ENCODE results near the gene CD36.

The CD36 gene

GRCh38 chr7:80708123-80708522 is 69.7 kb downstream of the CD36 start:
- DNase-seq, result no peak

- DNase-seq, result no peak
Measured at GRCh38 chr7:80711531-80711930, 73.1 kb downstream of the CD36 start.

GRCh38 chr7:80719261-80719660 is 80.8 kb downstream of the CD36 start:
- no peak for DNase-seq

GRCh38 chr7:80720146-80720545 is 81.7 kb downstream of the CD36 start:
- no peak for DNase-seq

GRCh38 chr7:80721883-80722615 is 83.6 kb downstream of the CD36 start:
- no peak for DNase-seq

GRCh38 chr7:80722616-80723195 is 84.3 kb downstream of the CD36 start:
- no peak for DNase-seq

- no peak for DNase-seq
Measured at GRCh38 chr7:80724249-80724871, 85.9 kb downstream of the CD36 start.

- DNase-seq, result no peak
Measured at GRCh38 chr7:80725181-80725611, 86.8 kb downstream of the CD36 start.

Data from activated effector memory CD4-positive, alpha-beta T cell treated with anti-CD3 and anti-CD28 coated beads, Interleukin-2, amount 50 U/mL, for 16 hours (primary cell).